Fibroblast of lung (primary cell): ENCODE data around the gene CNTNAP5.

ENCODE experiments used
- EZH2 ChIP-seq: IDR thresholded peaks from 2 replicates; pipeline ENCODE4 v1.5.1; 2012; ENCODE audit warnings: low read length, control low read depth, mild to moderate bottlenecking; ENCODE audit errors: missing control alignments
- TF ChIP-seq, protein P1 (sequence below), 2 donors: IDR thresholded peaks in 1 of 2; conservative IDR thresholded peaks in 1 of 2; 1 replicate in 1 of 2; 2 replicates in 1 of 2; pipeline ENCODE4 v1.5.1; 2011 to 2012; ENCODE audit warnings: low read length in 2 of 2, control low read depth in 1 of 2, inconsistent platforms in 1 of 2, low read depth in 1 of 2, mild to moderate bottlenecking in 1 of 2

DNA sequence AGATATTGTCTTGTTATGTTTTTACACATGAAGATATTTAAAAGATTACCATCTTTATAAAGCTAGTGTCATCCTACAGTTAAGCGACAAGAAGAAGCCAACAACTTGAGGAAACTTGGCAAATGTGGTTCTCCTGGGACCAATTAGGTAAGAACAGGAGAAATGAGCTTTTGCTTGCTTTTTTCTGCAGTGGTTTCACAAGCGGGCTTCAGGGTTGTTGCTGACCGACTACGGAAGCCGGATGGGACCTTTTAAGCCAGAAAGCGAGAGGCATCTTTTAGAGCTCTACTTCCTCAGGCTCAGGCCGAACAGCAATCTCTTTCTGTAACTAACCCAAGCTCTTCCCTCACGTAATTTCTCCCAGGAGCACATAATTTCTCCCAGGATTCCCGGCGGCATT, 256.5 kb downstream of the CNTNAP5 start:
- TF ChIP-seq, protein P1, sequence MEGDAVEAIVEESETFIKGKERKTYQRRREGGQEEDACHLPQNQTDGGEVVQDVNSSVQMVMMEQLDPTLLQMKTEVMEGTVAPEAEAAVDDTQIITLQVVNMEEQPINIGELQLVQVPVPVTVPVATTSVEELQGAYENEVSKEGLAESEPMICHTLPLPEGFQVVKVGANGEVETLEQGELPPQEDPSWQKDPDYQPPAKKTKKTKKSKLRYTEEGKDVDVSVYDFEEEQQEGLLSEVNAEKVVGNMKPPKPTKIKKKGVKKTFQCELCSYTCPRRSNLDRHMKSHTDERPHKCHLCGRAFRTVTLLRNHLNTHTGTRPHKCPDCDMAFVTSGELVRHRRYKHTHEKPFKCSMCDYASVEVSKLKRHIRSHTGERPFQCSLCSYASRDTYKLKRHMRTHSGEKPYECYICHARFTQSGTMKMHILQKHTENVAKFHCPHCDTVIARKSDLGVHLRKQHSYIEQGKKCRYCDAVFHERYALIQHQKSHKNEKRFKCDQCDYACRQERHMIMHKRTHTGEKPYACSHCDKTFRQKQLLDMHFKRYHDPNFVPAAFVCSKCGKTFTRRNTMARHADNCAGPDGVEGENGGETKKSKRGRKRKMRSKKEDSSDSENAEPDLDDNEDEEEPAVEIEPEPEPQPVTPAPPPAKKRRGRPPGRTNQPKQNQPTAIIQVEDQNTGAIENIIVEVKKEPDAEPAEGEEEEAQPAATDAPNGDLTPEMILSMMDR (conservative IDR thresholded peaks at IDR 0.05 in 1 of 2, IDR thresholded peaks at IDR 0.05 in 1 of 2; ENCODE audit: low read depth in 1 of 2, low read length in 2 of 2), result no peak
- no peak for TF ChIP-seq EZH2
